Breast epithelium (tissue), 3 donors: ENCODE data around the gene HTN1.
"Not testable (repeated sequence)": the region's sequence is repeated elsewhere in the genome, so short reads cannot be mapped to it uniquely, and the experiment has no call there.

Source experiments
- POLR2A ChIP-seq: fragments of 450-650 bp; IDR thresholded peaks from one replicate; pipeline ENCODE4 v1.6.1; 2016; ENCODE audit warnings: antibody characterized with exemption, mild to moderate bottlenecking, moderate library complexity
- POLR2AphosphoS5 ChIP-seq, 3 donors: sonication (generic); formaldehyde crosslinking; IDR thresholded peaks; one replicate each; pipeline ENCODE4 v1.6.1; 2017; ENCODE audit warnings: antibody characterized with exemption in 3 of 3
- TF ChIP-seq, protein P1 (sequence below), 3 donors: fragments of 450-650 bp; IDR thresholded peaks; one replicate each; pipeline ENCODE4 v1.5.1; 2016 to 2017; ENCODE audit warnings: antibody characterized with exemption in 3 of 3, mild to moderate bottlenecking in 3 of 3, moderate library complexity in 3 of 3

DNA sequence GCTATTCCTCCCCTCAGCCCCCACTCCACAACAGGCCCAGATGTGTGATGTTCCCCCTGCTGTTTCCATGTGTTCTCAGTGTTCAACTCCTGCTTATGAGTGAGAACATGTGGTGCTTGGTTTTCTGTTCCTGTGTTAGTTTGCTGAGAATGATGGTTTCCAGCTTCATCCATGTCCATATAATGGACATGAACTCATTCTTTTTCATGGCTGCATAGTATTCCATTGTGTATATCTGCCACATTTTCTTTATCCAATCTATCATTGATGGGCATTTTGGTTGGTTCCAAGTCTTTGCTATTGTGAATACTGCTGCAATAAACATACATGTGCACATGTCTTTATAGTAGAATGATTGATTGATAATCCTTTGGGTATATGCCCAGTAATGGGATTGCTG lies 10.3 kb upstream of the HTN1 start:
- TF ChIP-seq, protein P1, sequence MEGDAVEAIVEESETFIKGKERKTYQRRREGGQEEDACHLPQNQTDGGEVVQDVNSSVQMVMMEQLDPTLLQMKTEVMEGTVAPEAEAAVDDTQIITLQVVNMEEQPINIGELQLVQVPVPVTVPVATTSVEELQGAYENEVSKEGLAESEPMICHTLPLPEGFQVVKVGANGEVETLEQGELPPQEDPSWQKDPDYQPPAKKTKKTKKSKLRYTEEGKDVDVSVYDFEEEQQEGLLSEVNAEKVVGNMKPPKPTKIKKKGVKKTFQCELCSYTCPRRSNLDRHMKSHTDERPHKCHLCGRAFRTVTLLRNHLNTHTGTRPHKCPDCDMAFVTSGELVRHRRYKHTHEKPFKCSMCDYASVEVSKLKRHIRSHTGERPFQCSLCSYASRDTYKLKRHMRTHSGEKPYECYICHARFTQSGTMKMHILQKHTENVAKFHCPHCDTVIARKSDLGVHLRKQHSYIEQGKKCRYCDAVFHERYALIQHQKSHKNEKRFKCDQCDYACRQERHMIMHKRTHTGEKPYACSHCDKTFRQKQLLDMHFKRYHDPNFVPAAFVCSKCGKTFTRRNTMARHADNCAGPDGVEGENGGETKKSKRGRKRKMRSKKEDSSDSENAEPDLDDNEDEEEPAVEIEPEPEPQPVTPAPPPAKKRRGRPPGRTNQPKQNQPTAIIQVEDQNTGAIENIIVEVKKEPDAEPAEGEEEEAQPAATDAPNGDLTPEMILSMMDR (IDR thresholded peaks at IDR 0.05): not testable (repeated sequence)
- TF ChIP-seq POLR2AphosphoS5 (IDR thresholded peaks at IDR 0.05); POLR2A: not testable (repeated sequence)
